Neuronal stem cell (in vitro differentiated cells): ENCODE results near the gene TP63.

Experiments used
- DNase-seq: peaks from one replicate; pipeline ENCODE4 v3.0.0-alpha.2; 2013; ENCODE audit warnings: low spot score
- H2AFZ ChIP-seq: one replicate; pipeline ENCODE4 v1.6.1; 2013; ENCODE audit warnings: mild to moderate bottlenecking, low read length, inconsistent platforms
- H2AK5ac ChIP-seq: 2 replicates; pipeline ENCODE4 v1.6.1; 2013; ENCODE audit warnings: low read depth, mild to moderate bottlenecking, inconsistent platforms, low read length, moderate library complexity, mixed read lengths
- H2BK120ac ChIP-seq: 2 replicates; pipeline ENCODE4 v1.6.1; 2013; ENCODE audit warnings: low read depth, mild to moderate bottlenecking, inconsistent platforms, low read length, moderate library complexity, mixed read lengths
- H2BK12ac ChIP-seq: one replicate; pipeline ENCODE4 v1.6.1; 2013; ENCODE audit warnings: low read length, inconsistent platforms
- H2BK15ac ChIP-seq: 2 replicates; pipeline ENCODE4 v1.6.1; 2013; ENCODE audit warnings: mild to moderate bottlenecking, low read length, inconsistent platforms, mixed read lengths
- H2BK5ac ChIP-seq: one replicate; pipeline ENCODE4 v1.6.1; 2013; ENCODE audit warnings: inconsistent platforms, mild to moderate bottlenecking, low read length, moderate library complexity
- H3K14ac ChIP-seq: one replicate; pipeline ENCODE4 v1.6.1; 2013; ENCODE audit warnings: low read length, inconsistent platforms
- H3K18ac ChIP-seq: 2 replicates; pipeline ENCODE4 v1.6.1; 2013; ENCODE audit warnings: low read length, inconsistent platforms
- H3K23ac ChIP-seq: 2 replicates; pipeline ENCODE4 v1.6.1; 2013; ENCODE audit warnings: low read depth, mild to moderate bottlenecking, mixed read lengths, low read length, inconsistent platforms; ENCODE audit not compliant: poor library complexity
- H3K27ac ChIP-seq: replicated peaks from 3 replicates; pipeline ENCODE4 v1.5.1; 2013; ENCODE audit warnings: low read length, inconsistent platforms
- H3K27me3 ChIP-seq, 3 experiments: 2 replicates each; pipeline ENCODE4 v1.6.1; 2013; ENCODE audit warnings: low read length in 3 of 3, mild to moderate bottlenecking in 2 of 3, inconsistent platforms in 1 of 3, low read depth in 1 of 3, mixed read lengths in 1 of 3, moderate library complexity in 1 of 3; ENCODE audit not compliant: control insufficient read depth in 3 of 3, insufficient read depth in 3 of 3
- H3K36me3 ChIP-seq, 2 donors: replicated peaks in 1 of 2; 2 replicates each; pipeline ENCODE4 v1.6.1; 2013; ENCODE audit warnings: low read length in 2 of 2; ENCODE audit not compliant: control insufficient read depth in 2 of 2, insufficient read depth in 2 of 2
- H3K4ac ChIP-seq: 2 replicates; pipeline ENCODE4 v1.6.1; 2013; ENCODE audit warnings: inconsistent platforms, mild to moderate bottlenecking, low read length, moderate library complexity
- H3K4me1 ChIP-seq, 2 donors: 1 replicate in 1 of 2; 2 replicates in 1 of 2; pipeline ENCODE4 v1.6.1; 2013; ENCODE audit warnings: low read length in 2 of 2, low read depth in 1 of 2; ENCODE audit not compliant: control insufficient read depth in 2 of 2, insufficient read depth in 1 of 2
- H3K4me2 ChIP-seq: one replicate; pipeline ENCODE4 v1.6.1; 2013; ENCODE audit warnings: mild to moderate bottlenecking, low read length, inconsistent platforms; ENCODE audit not compliant: insufficient read depth, poor library complexity, severe bottlenecking
- H3K4me3 ChIP-seq, 2 donors: 2 replicates each; pipeline ENCODE4 v1.5.1; 2013; ENCODE audit warnings: low read length in 2 of 2, mild to moderate bottlenecking in 2 of 2, inconsistent platforms in 1 of 2, moderate library complexity in 1 of 2
- H3K79me1 ChIP-seq: one replicate; pipeline ENCODE4 v1.6.1; 2013; ENCODE audit warnings: low read depth, mild to moderate bottlenecking, inconsistent platforms, low read length, moderate library complexity
- H3K9ac ChIP-seq: one replicate; pipeline ENCODE4 v1.6.1; 2013; ENCODE audit warnings: mild to moderate bottlenecking, low read depth, low read length, inconsistent platforms; ENCODE audit not compliant: poor library complexity
- H3K9me3 ChIP-seq, 2 donors: replicated peaks in 1 of 2; 2 replicates each; pipeline versions ENCODE3 to v1.6.1; 2013; ENCODE audit warnings: low read length in 2 of 2, mild to moderate bottlenecking in 2 of 2, inconsistent platforms in 1 of 2, low read depth in 1 of 2, mixed read lengths in 1 of 2, moderate library complexity in 1 of 2; ENCODE audit not compliant: control insufficient read depth in 2 of 2, insufficient read depth in 1 of 2
- H4K8ac ChIP-seq: one replicate; pipeline ENCODE4 v1.6.1; 2013; ENCODE audit warnings: low read depth, mild to moderate bottlenecking, inconsistent platforms, low read length, moderate library complexity
- H4K91ac ChIP-seq: one replicate; pipeline ENCODE4 v1.6.1; 2013; ENCODE audit warnings: low read length, low read depth, mild to moderate bottlenecking, inconsistent platforms; ENCODE audit not compliant: poor library complexity
- whole genome bisulfite sequencing, 2 donors: extraction: QIAGEN DNeasy Blood & Tissue Kit; methylation state at CpG; one replicate each; pipeline ENCODE4 v1.1.7; 2013; ENCODE audit warnings: missing lambda C conversion rate in 2 of 2, mixed read lengths in 1 of 2; ENCODE audit not compliant: insufficient read length in 2 of 2, insufficient replicate concordance in 1 of 2; ENCODE audit errors: extremely low coverage in 2 of 2; 5-methylcytosine and 5-hydroxymethylcytosine counted together

TP63 gene

DNA sequence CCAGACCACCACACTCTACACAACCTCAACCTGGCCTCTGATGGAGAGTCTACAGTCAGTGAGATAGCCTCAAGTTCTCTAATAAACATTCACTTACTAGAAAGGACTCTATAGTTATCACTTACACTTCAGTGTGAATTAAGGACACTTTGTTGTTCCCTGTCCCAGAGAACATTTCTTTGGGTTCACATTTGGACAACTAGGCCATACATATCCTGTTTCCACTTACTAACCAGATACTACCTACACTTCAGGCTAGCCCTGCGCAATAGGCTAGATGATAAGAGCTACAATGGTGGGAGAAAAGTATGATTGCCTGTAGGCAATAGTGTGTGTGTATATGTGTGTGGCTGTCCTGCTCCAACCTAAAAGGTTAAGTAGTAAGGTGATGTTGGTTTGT is 72.7 kb downstream of the TP63 start:
- Histone ChIP-seq H3K27ac (no peak overlapping the region), H3K4me1 (no peaks in the 10 kb centered on the region), H2BK120ac (no peak overlapping the region), H3K9me3 (no peaks in the 10 kb centered on the region), H3K4me2 (no peak overlapping the region), H4K8ac (no peak overlapping the region), H2BK12ac (no peak overlapping the region), H3K79me1 (no peaks in the 10 kb centered on the region), H3K4ac (no peak overlapping the region), H3K9ac (no peak overlapping the region), H2AK5ac (no peak overlapping the region), H2BK5ac (no peak overlapping the region), H2AFZ (no peak overlapping the region), H3K23ac (no peak overlapping the region), H3K36me3 (no peaks in the 10 kb centered on the region), H2BK15ac (no peak overlapping the region), H4K91ac (no peak overlapping the region), H3K27me3 (no peaks in the 10 kb centered on the region), H3K18ac (no peak overlapping the region), H3K4me3 (no peak overlapping the region), H3K14ac (no peak overlapping the region)
- DNase-seq, result no peak
- WGBS, 2 donors, result no CpG with 5 or more reads among the region's 1 CpG

GRCh38 chr3:189708375-189708774 is 77.2 kb downstream of the TP63 start:
- H3K27me3 ChIP-seq, result no peaks in the 10 kb centered on the region
- H3K4me2 ChIP-seq, result no peak overlapping the region
- no peak overlapping the region for H2BK15ac ChIP-seq
- H2AK5ac ChIP-seq, result no peak overlapping the region
- H3K9me3 ChIP-seq, result no peaks in the 10 kb centered on the region
- H3K79me1 ChIP-seq, result no peaks in the 10 kb centered on the region
- H4K8ac ChIP-seq, result no peak overlapping the region
- no peak overlapping the region for H2BK5ac ChIP-seq
- H3K4me3 ChIP-seq, result no peak overlapping the region
- no peak overlapping the region for H2BK12ac ChIP-seq
- no peak overlapping the region for H3K14ac ChIP-seq
- no peak overlapping the region for H2BK120ac ChIP-seq
- no peaks in the 10 kb centered on the region for H3K36me3 ChIP-seq
- H3K23ac ChIP-seq, result no peak overlapping the region
- no peak overlapping the region for H3K4ac ChIP-seq
- H2AFZ ChIP-seq, result no peak overlapping the region
- H3K18ac ChIP-seq, result no peak overlapping the region
- WGBS, 2 donors, result no CpG with 5 or more reads among the region's 3 CpGs
- peaks cover 0 to 2% of the 10 kb centered on the region in 2 donors for H3K4me1 ChIP-seq
- no peak overlapping the region for H4K91ac ChIP-seq
- H3K9ac ChIP-seq, result no peak overlapping the region
- H3K27ac ChIP-seq, result no peak overlapping the region
- DNase-seq, result no peak

GRCh38 chr3:189710620-189711402 is 79.6 kb downstream of the TP63 start:
- H3K23ac ChIP-seq, result no peak overlapping the region
- no peak overlapping the region for H3K9ac ChIP-seq
- H3K18ac ChIP-seq, result no peak overlapping the region
- no peak for DNase-seq
- no peaks in the 10 kb centered on the region for H3K79me1 ChIP-seq
- no peak overlapping the region for H3K4ac ChIP-seq
- H2BK120ac ChIP-seq, result no peak overlapping the region
- H3K4me3 ChIP-seq, result no peak overlapping the region
- H2BK12ac ChIP-seq, result no peak overlapping the region
- no peak overlapping the region for H4K8ac ChIP-seq
- no peak overlapping the region for H2AK5ac ChIP-seq
- no peak overlapping the region for H3K4me2 ChIP-seq
- H4K91ac ChIP-seq, result no peak overlapping the region
- H2BK5ac ChIP-seq, result no peak overlapping the region
- no peaks in the 10 kb centered on the region for H3K27me3 ChIP-seq
- H2AFZ ChIP-seq, result no peak overlapping the region
- peaks cover 0 to 2% of the 10 kb centered on the region in 2 donors for H3K4me1 ChIP-seq
- no peak overlapping the region for H2BK15ac ChIP-seq
- H3K9me3 ChIP-seq, result no peaks in the 10 kb centered on the region
- H3K36me3 ChIP-seq, result no peaks in the 10 kb centered on the region
- H3K14ac ChIP-seq, result no peak overlapping the region
- no peak overlapping the region for H3K27ac ChIP-seq

GRCh38 chr3:189712906-189713483 is 81.8 kb downstream of the TP63 start:
- no peak overlapping the region for H2BK12ac ChIP-seq
- no peak overlapping the region for H4K91ac ChIP-seq
- H3K4me2 ChIP-seq, result no peak overlapping the region
- H3K36me3 ChIP-seq, result no peaks in the 10 kb centered on the region
- no peaks in the 10 kb centered on the region for H3K79me1 ChIP-seq
- H3K9me3 ChIP-seq, result no peaks in the 10 kb centered on the region
- no peak overlapping the region for H3K14ac ChIP-seq
- no peak overlapping the region for H2AK5ac ChIP-seq
- H3K9ac ChIP-seq, result no peak overlapping the region
- no peak overlapping the region for H3K4ac ChIP-seq
- no peak overlapping the region for H2BK120ac ChIP-seq
- H4K8ac ChIP-seq, result no peak overlapping the region
- H3K18ac ChIP-seq, result no peak overlapping the region
- no peak overlapping the region for H3K23ac ChIP-seq
- no peak overlapping the region for H3K4me3 ChIP-seq
- no peak overlapping the region for H2AFZ ChIP-seq
- H3K27me3 ChIP-seq, result no peaks in the 10 kb centered on the region
- H2BK5ac ChIP-seq, result no peak overlapping the region
- no peak for DNase-seq
- peaks cover 0 to 2% of the 10 kb centered on the region in 2 donors for H3K4me1 ChIP-seq
- no peak overlapping the region for H3K27ac ChIP-seq
- WGBS, 2 donors, result no CpG with 5 or more reads among the region's 2 CpGs
- H2BK15ac ChIP-seq, result no peak overlapping the region
